Measurements from ENCODE around the gene GGTLC2. TPM values are rescaled to one million over a fixed set of nuclear protein-coding genes. Genes with fewer than 3 reads are reported as not detected.
"Not testable (repeated sequence)": the region's sequence is repeated elsewhere in the genome, so short reads cannot be mapped to it uniquely, and the experiment has no call there.

Gene GGTLC2
- total RNA-seq, 1 experiment from 2014 or later = not detected

- Histone ChIP-seq H3K4me1 (ENCODE audit: control insufficient read depth, insufficient read depth, low read length) (no peaks in the 10 kb centered on the region), H3K4me3 (ENCODE audit: low read depth in 2 of 2, low read length in 2 of 2) (no peak overlapping the region), H3K36me3 (ENCODE audit: control insufficient read depth, insufficient read depth, low read length) (no peaks in the 10 kb centered on the region), H3K27me3 (ENCODE audit: control insufficient read depth, insufficient read depth, low read length) (no peaks in the 10 kb centered on the region), H3K9me3 (ENCODE audit: control insufficient read depth, insufficient read depth, low read depth, low read length) (no peaks in the 10 kb centered on the region), H3K27ac (ENCODE audit: low read length) (no peak overlapping the region)
- in situ Hi-C loops (cut with HindIII; ENCODE audit: low pct_unique_long_range_greater_than_20kb, low sequenced_read_pairs) = no loop called here
- CTCF ChIA-PET = interaction anchor here (0.7 kb wide), 1 partner anchor 11 kb away, joined by 3 read pairs; no protein-coding TSS in a partner anchor
- DNase-seq (ENCODE audit: low read depth, low spot score) = no peak
- BruUV-seq (replicated peaks) = no TSS peak
- TF ChIP-seq POLR2AphosphoS5 (IDR thresholded peaks at IDR 0.05; ENCODE audit: low read depth, low read length) (no peak), TCF7L2 (IDR thresholded peaks at IDR 0.05; ENCODE audit: low read depth, low read length) (no peak)
- ATAC-seq = no peak
- POLR2A ChIA-PET = no interaction called here
- intact Hi-C loops (cut with micrococcal nuclease; ENCODE audit: unreplicated experiment) = no loop called here
Measured at GRCh38 chr22:22685586-22685985, 41.2 kb downstream of the GGTLC2 start.

- H3K9me3 ChIP-seq (ENCODE audit: control insufficient read depth, insufficient read depth, low read depth, low read length); POLR2A ChIA-PET; H3K27ac ChIP-seq (ENCODE audit: low read length); BruUV-seq (replicated peaks); ATAC-seq; H3K4me3 ChIP-seq (ENCODE audit: low read depth in 2 of 2, low read length in 2 of 2); intact Hi-C loops (cut with micrococcal nuclease; ENCODE audit: unreplicated experiment); H3K4me1 ChIP-seq (ENCODE audit: control insufficient read depth, insufficient read depth, low read length); DNase-seq (ENCODE audit: low read depth, low spot score); in situ Hi-C loops (cut with HindIII; ENCODE audit: low pct_unique_long_range_greater_than_20kb, low sequenced_read_pairs); H3K36me3 ChIP-seq (ENCODE audit: control insufficient read depth, insufficient read depth, low read length); H3K27me3 ChIP-seq (ENCODE audit: control insufficient read depth, insufficient read depth, low read length): not testable (repeated sequence)
- CTCF ChIA-PET = interaction anchor here (0.7 kb wide), 1 partner anchor 12 kb away, joined by 3 read pairs; no protein-coding TSS in a partner anchor
Measured at GRCh38 chr22:22686202-22687115, 42.0 kb downstream of the GGTLC2 start.

GRCh38 chr22:22687638-22688500 lies 43.5 kb downstream of the GGTLC2 start:
- H3K27ac ChIP-seq (ENCODE audit: low read length) = no peak overlapping the region
- H3K4me1 ChIP-seq (ENCODE audit: control insufficient read depth, insufficient read depth, low read length) = no peaks in the 10 kb centered on the region
- DNase-seq (ENCODE audit: low read depth, low spot score) (peak; percentile 33), ATAC-seq (peak; percentile 90)
- no peaks in the 10 kb centered on the region for H3K27me3 ChIP-seq (ENCODE audit: control insufficient read depth, insufficient read depth, low read length)
- in situ Hi-C loops (cut with HindIII; ENCODE audit: low pct_unique_long_range_greater_than_20kb, low sequenced_read_pairs) = no loop called here
- ChIA-PET POLR2A (no interaction called here), CTCF (no interaction called here)
- intact Hi-C loops (cut with micrococcal nuclease; ENCODE audit: unreplicated experiment) = no loop called here
- BruUV-seq (replicated peaks) = no TSS peak
- no peak overlapping the region for H3K4me3 ChIP-seq (ENCODE audit: low read depth in 2 of 2, low read length in 2 of 2)
- no peaks in the 10 kb centered on the region for H3K36me3 ChIP-seq (ENCODE audit: control insufficient read depth, insufficient read depth, low read length)
- TF ChIP-seq TCF7L2 (IDR thresholded peaks at IDR 0.05; ENCODE audit: low read depth, low read length) (no peak), SIN3A (IDR thresholded peaks at IDR 0.05; ENCODE audit: borderline replicate concordance, insufficient read depth, low read depth, low read length) (no peak)
- TF ChIP-seq, protein P1, sequence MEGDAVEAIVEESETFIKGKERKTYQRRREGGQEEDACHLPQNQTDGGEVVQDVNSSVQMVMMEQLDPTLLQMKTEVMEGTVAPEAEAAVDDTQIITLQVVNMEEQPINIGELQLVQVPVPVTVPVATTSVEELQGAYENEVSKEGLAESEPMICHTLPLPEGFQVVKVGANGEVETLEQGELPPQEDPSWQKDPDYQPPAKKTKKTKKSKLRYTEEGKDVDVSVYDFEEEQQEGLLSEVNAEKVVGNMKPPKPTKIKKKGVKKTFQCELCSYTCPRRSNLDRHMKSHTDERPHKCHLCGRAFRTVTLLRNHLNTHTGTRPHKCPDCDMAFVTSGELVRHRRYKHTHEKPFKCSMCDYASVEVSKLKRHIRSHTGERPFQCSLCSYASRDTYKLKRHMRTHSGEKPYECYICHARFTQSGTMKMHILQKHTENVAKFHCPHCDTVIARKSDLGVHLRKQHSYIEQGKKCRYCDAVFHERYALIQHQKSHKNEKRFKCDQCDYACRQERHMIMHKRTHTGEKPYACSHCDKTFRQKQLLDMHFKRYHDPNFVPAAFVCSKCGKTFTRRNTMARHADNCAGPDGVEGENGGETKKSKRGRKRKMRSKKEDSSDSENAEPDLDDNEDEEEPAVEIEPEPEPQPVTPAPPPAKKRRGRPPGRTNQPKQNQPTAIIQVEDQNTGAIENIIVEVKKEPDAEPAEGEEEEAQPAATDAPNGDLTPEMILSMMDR (IDR thresholded peaks at IDR 0.05) = peak; percentile 68
- H3K9me3 ChIP-seq (ENCODE audit: control insufficient read depth, insufficient read depth, low read depth, low read length) = no peaks in the 10 kb centered on the region

All from Panc1 (cell line).